Endothelial cell of umbilical vein (primary cell): Measurements from ENCODE around the gene MACROD2.

Source experiments
- CTCF ChIP-seq, 2 donors: IDR thresholded peaks; 1 replicate in 1 of 2; 2 replicates in 1 of 2; pipeline ENCODE4 v1.5.1; 2011; ENCODE audit warnings: low read length in 2 of 2, mild to moderate bottlenecking in 2 of 2, moderate library complexity in 2 of 2, control low read depth in 1 of 2, inconsistent platforms in 1 of 2, low read depth in 1 of 2; ENCODE audit not compliant: insufficient read depth in 1 of 2; ENCODE audit errors: extremely low read depth in 1 of 2
- EZH2 ChIP-seq: IDR thresholded peaks from 2 replicates; pipeline ENCODE4 v1.6.1; 2012; ENCODE audit warnings: borderline replicate concordance, low read depth, mild to moderate bottlenecking, moderate library complexity, low read length, inconsistent platforms; ENCODE audit not compliant: severe bottlenecking
- FOS ChIP-seq: IDR thresholded peaks from 2 replicates; pipeline ENCODE4 v1.6.1; 2011; ENCODE audit warnings: mild to moderate bottlenecking, low read length, moderate library complexity, borderline replicate concordance; ENCODE audit not compliant: insufficient read depth
- GATA2 ChIP-seq: IDR thresholded peaks from 2 replicates; pipeline ENCODE4 v1.7.0; 2011; ENCODE audit warnings: low read depth, mild to moderate bottlenecking, moderate library complexity, mixed read lengths, low read length; ENCODE audit not compliant: insufficient read length, insufficient read depth
- MAX ChIP-seq: IDR thresholded peaks from 2 replicates; pipeline ENCODE4 v1.6.1; 2011; ENCODE audit not compliant: insufficient read depth, insufficient read length
- POLR2A ChIP-seq: IDR thresholded peaks from 2 replicates; pipeline ENCODE4 v1.6.1; 2012; ENCODE audit warnings: low read depth, mild to moderate bottlenecking, control low read depth, low read length
- POLR2AphosphoS5 ChIP-seq: IDR thresholded peaks from 2 replicates; pipeline ENCODE4 v1.6.1; 2012; ENCODE audit warnings: low read depth, mild to moderate bottlenecking, control low read depth, low read length, moderate library complexity; ENCODE audit not compliant: insufficient read depth

- TF ChIP-seq POLR2A (no peak), CTCF (IDR thresholded peaks at IDR 0.05; ENCODE audit: extremely low read depth in 1 of 2, insufficient read depth in 1 of 2, low read depth in 1 of 2, low read length in 2 of 2) (no peak), MAX (no peak), POLR2AphosphoS5 (no peak), EZH2 (no peak), GATA2 (no peak), FOS (no peak)
These were observed 69.0 kb downstream of the MACROD2 start for GRCh38 chr20:14064333-14064732.
